GM19239 (cell line): Measurements from ENCODE around the gene UBE2Q1.
A peak's percentile ranks its signal among the peaks of the same experiment; 100 is the strongest.

Source experiments
- DNase-seq: peaks from one replicate; pipeline ENCODE4 v3.0.0; 2011; ENCODE audit warnings: low spot score; ENCODE audit not compliant: insufficient read length
- FAIRE-seq: peaks from 2 replicates; lab custom pipeline; 2011; peaks lifted over from hg19 to GRCh38; lab: Jason Lieb, UNC

UBE2Q1 gene

GRCh38 chr1:154557939-154558719, at the start of gene UBE2Q1:
UBE2Q1 (minus strand) TSS chr1:154558662; CDS start chr1:154558553, 109 bp downstream.
- FAIRE-seq (no peak), DNase-seq (no peak)

- DNase-seq (peak; percentile 77), FAIRE-seq (peak; percentile 68)
Observed at GRCh38 chr1:154607609-154608396, 49.3 kb upstream of the UBE2Q1 start, which contains the start of gene ADAR. ADAR (minus strand) TSS chr1:154608186; CDS start chr1:154608006, 180 bp downstream.

GRCh38 chr1:154607106-154607608, 48.7 kb upstream of the UBE2Q1 start:
- peak; percentile 4 for FAIRE-seq
- DNase-seq = no peak

- no peak for DNase-seq
- FAIRE-seq = no peak
Observed at GRCh38 chr1:154605534-154605933, 47.1 kb upstream of the UBE2Q1 start.

GRCh38 chr1:154603317-154603716, 44.9 kb upstream of the UBE2Q1 start:
- FAIRE-seq = no peak
- DNase-seq = no peak

GRCh38 chr1:154599658-154600057, 41.2 kb upstream of the UBE2Q1 start:
- DNase-seq (no peak), FAIRE-seq (no peak)

GRCh38 chr1:154598871-154599635, 40.6 kb upstream of the UBE2Q1 start:
- FAIRE-seq (no peak), DNase-seq (no peak)

- DNase-seq = no peak
- no peak for FAIRE-seq
Observed at GRCh38 chr1:154595621-154596020, 37.2 kb upstream of the UBE2Q1 start.

GRCh38 chr1:154594811-154595210, 36.3 kb upstream of the UBE2Q1 start:
- no peak for FAIRE-seq
- no peak for DNase-seq

GRCh38 chr1:154593390-154593789, 34.9 kb upstream of the UBE2Q1 start:
- FAIRE-seq = no peak
- DNase-seq = no peak

- FAIRE-seq = no peak
- no peak for DNase-seq
Observed at GRCh38 chr1:154591206-154591605, 32.7 kb upstream of the UBE2Q1 start.

- DNase-seq = no peak
- no peak for FAIRE-seq
Observed at GRCh38 chr1:154590756-154591155, 32.3 kb upstream of the UBE2Q1 start.

- FAIRE-seq = no peak
- DNase-seq = no peak
Observed at GRCh38 chr1:154589780-154590179, 31.3 kb upstream of the UBE2Q1 start.

GRCh38 chr1:154586641-154587040, 28.2 kb upstream of the UBE2Q1 start:
- DNase-seq = no peak
- FAIRE-seq = no peak

GRCh38 chr1:154586231-154586630, 27.8 kb upstream of the UBE2Q1 start:
- no peak for DNase-seq
- no peak for FAIRE-seq

GRCh38 chr1:154584267-154584994, 26.0 kb upstream of the UBE2Q1 start:
- DNase-seq = no peak
- no peak for FAIRE-seq

- no peak for DNase-seq
- no peak for FAIRE-seq
Observed at GRCh38 chr1:154583773-154584172, 25.3 kb upstream of the UBE2Q1 start.

- DNase-seq = no peak
- FAIRE-seq = no peak
Observed at GRCh38 chr1:154582885-154583284, 24.4 kb upstream of the UBE2Q1 start.

- DNase-seq = no peak
- no peak for FAIRE-seq
Observed at GRCh38 chr1:154581766-154582165, 23.3 kb upstream of the UBE2Q1 start.

GRCh38 chr1:154579374-154579773, 20.9 kb upstream of the UBE2Q1 start:
- no peak for FAIRE-seq

More at GRCh38 chr1:154579374-154579773, 20.9 kb upstream of the UBE2Q1 start:
- no peak for DNase-seq
